ENCODE data around the gene MTUS2.

The MTUS2 gene

GRCh38 chr13:29548722-29549121 lies 728.6 kb downstream of the MTUS2 start:
- no peak for TF ChIP-seq CTCF (IDR thresholded peaks at IDR 0.05; ENCODE audit: insufficient read depth, low read length, poor library complexity, severe bottlenecking)
- no peak for TF ChIP-seq EZH2phosphoT487 (conservative IDR thresholded peaks at IDR 0.05; ENCODE audit: low read length)
- Histone ChIP-seq H3K9me3 (ENCODE audit: insufficient read depth, low read length) (no peaks in the 10 kb centered on the region), H3K4me2 (ENCODE audit: low read depth, low read length, poor library complexity, severe bottlenecking) (no peak overlapping the region), H2AFZ (ENCODE audit: low read depth, low read length, severe bottlenecking) (no peak overlapping the region), H3K9me2 (replicated peaks; ENCODE audit: insufficient read depth, low read length) (no peaks in the 10 kb centered on the region), H3K27me3 (ENCODE audit: low read length) (no peaks in the 10 kb centered on the region), H3F3A (ENCODE audit: insufficient read depth) (no peaks in the 10 kb centered on the region), H3K9ac (ENCODE audit: low read length) (no peak overlapping the region), H3K4me3 (ENCODE audit: insufficient read depth, low read length, poor library complexity, severe bottlenecking) (no peak overlapping the region), H3K36me3 (ENCODE audit: low read length) (peaks cover 4% of the 10 kb centered on the region; the same call in 1 of the 2 replicates), H3K27ac (ENCODE audit: low read depth, low read length) (no peak overlapping the region), H4K20me1 (ENCODE audit: low read depth, low read length) (peaks cover 28% of the 10 kb centered on the region; the same call in 1 of the 2 replicates), H3K79me2 (ENCODE audit: insufficient read depth, low read length) (peaks cover 96% of the 10 kb centered on the region)

DNA sequence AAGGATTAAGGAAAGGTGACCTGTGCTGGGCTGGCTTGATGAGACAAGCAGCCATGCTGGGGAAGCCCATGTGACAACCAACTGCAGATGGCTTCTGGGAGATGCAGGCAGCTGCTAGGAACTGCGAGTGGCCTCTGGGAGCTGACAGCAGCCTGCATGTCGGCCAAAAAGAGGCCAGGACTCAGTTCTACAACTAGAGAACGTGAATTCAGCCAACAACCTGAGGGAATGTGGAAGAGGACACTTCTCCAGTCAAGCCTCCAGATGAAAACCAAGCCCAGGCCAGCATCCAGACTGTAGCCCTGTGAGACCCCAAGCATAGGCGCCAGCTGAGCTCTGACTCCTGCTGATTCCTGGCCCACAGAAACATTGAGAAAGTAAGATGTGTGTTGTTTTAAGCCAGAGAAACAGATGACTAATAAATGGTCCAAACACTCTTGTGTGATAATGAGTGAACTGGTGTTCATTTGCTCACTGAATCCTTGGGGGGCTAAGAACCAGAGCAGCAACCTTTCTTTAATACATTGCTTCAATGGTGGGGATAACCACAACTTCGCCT lies 730.4 kb downstream of the MTUS2 start:
- Histone ChIP-seq H3K9ac (ENCODE audit: low read length) (no peak overlapping the region), H3K9me3 (ENCODE audit: insufficient read depth, low read length) (no peaks in the 10 kb centered on the region), H3K36me3 (ENCODE audit: low read length) (peaks cover 4% of the 10 kb centered on the region; the same call in 1 of the 2 replicates), H3K9me2 (replicated peaks; ENCODE audit: insufficient read depth, low read length) (no peaks in the 10 kb centered on the region), H3K27ac (ENCODE audit: low read depth, low read length) (no peak overlapping the region), H4K20me1 (ENCODE audit: low read depth, low read length) (peaks cover 31% of the 10 kb centered on the region), H3K4me3 (ENCODE audit: insufficient read depth, low read length, poor library complexity, severe bottlenecking) (no peak overlapping the region), H2AFZ (ENCODE audit: low read depth, low read length, severe bottlenecking) (no peak overlapping the region), H3K79me2 (ENCODE audit: insufficient read depth, low read length) (peaks cover 95% of the 10 kb centered on the region), H3F3A (ENCODE audit: insufficient read depth) (no peaks in the 10 kb centered on the region), H3K27me3 (ENCODE audit: low read length) (no peaks in the 10 kb centered on the region), H3K4me2 (ENCODE audit: low read depth, low read length, poor library complexity, severe bottlenecking) (no peak overlapping the region)
- TF ChIP-seq CTCF (IDR thresholded peaks at IDR 0.05; ENCODE audit: insufficient read depth, low read length, poor library complexity, severe bottlenecking) (no peak), EZH2phosphoT487 (conservative IDR thresholded peaks at IDR 0.05; ENCODE audit: low read length) (no peak)

DNA sequence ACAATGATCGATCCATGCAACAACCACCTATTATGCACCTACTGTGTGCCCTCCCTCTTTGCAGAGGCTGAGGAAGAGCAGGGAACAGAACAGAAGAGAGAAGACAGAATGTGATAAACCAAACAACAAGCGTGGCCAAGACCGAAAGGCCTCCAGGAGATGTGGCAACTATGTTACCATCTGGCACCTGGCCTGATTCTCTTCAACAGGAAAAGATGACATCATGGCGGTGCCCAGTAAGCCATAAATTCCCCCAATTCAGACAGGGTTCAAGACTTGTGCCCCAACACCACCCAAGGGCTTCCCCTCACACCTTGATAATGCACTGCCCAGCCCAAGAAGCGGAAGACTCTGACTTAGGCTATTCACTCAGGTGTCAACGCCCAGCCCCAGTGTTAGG lies 731.1 kb downstream of the MTUS2 start:
- Histone ChIP-seq H3F3A (ENCODE audit: insufficient read depth) (no peaks in the 10 kb centered on the region), H4K20me1 (ENCODE audit: low read depth, low read length) (peaks cover 32% of the 10 kb centered on the region), H3K9ac (ENCODE audit: low read length) (no peak overlapping the region), H3K9me2 (replicated peaks; ENCODE audit: insufficient read depth, low read length) (no peaks in the 10 kb centered on the region), H3K27ac (ENCODE audit: low read depth, low read length) (no peak overlapping the region), H3K79me2 (ENCODE audit: insufficient read depth, low read length) (peaks cover 95% of the 10 kb centered on the region), H3K36me3 (ENCODE audit: low read length) (peaks cover 4% of the 10 kb centered on the region; the same call in 1 of the 2 replicates), H2AFZ (ENCODE audit: low read depth, low read length, severe bottlenecking) (no peak overlapping the region), H3K4me3 (ENCODE audit: insufficient read depth, low read length, poor library complexity, severe bottlenecking) (no peak overlapping the region), H3K27me3 (ENCODE audit: low read length) (no peaks in the 10 kb centered on the region), H3K9me3 (ENCODE audit: insufficient read depth, low read length) (no peaks in the 10 kb centered on the region), H3K4me2 (ENCODE audit: low read depth, low read length, poor library complexity, severe bottlenecking) (no peak overlapping the region)
- TF ChIP-seq CTCF (IDR thresholded peaks at IDR 0.05; ENCODE audit: insufficient read depth, low read length, poor library complexity, severe bottlenecking) (no peak), EZH2phosphoT487 (conservative IDR thresholded peaks at IDR 0.05; ENCODE audit: low read length) (no peak)

All from SU-DHL-6 (cell line).